ENCODE data around the gene CCNL1.

- TF ChIP-seq, protein P1, sequence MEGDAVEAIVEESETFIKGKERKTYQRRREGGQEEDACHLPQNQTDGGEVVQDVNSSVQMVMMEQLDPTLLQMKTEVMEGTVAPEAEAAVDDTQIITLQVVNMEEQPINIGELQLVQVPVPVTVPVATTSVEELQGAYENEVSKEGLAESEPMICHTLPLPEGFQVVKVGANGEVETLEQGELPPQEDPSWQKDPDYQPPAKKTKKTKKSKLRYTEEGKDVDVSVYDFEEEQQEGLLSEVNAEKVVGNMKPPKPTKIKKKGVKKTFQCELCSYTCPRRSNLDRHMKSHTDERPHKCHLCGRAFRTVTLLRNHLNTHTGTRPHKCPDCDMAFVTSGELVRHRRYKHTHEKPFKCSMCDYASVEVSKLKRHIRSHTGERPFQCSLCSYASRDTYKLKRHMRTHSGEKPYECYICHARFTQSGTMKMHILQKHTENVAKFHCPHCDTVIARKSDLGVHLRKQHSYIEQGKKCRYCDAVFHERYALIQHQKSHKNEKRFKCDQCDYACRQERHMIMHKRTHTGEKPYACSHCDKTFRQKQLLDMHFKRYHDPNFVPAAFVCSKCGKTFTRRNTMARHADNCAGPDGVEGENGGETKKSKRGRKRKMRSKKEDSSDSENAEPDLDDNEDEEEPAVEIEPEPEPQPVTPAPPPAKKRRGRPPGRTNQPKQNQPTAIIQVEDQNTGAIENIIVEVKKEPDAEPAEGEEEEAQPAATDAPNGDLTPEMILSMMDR (IDR thresholded peaks at IDR 0.05; ENCODE audit: low read length) = no peak
- no peak for TF ChIP-seq EZH2phosphoT487 (IDR thresholded peaks at IDR 0.05; ENCODE audit: low read length)
Measured at GRCh38 chr3:157160658-157161424, 894 bp upstream of the CCNL1 start.
